Measurements from ENCODE around the gene RPS27L.
A peak's percentile ranks its signal among the peaks of the same experiment; 100 is the strongest.

The RPS27L gene

GRCh38 chr15:63198371-63199250, 41.3 kb upstream of the RPS27L start (continued):
- TF ChIP-seq ZBTB17 (tag by site-specific recombination; IDR thresholded peaks at IDR 0.05) (0 out of 2 replicates have a peak, but pooled peaks have one; percentile 9), ATF2 (tag by site-specific recombination; IDR thresholded peaks at IDR 0.05; ENCODE audit: low read depth) (no peak), SP2 (tag by site-specific recombination; IDR thresholded peaks at IDR 0.05) (no peak), ZNF548 (tag by site-specific recombination; IDR thresholded peaks at IDR 0.05) (no peak), ZNF426 (tag by site-specific recombination; IDR thresholded peaks at IDR 0.05) (no peak), SCRT1 (tag by site-specific recombination; IDR thresholded peaks at IDR 0.05; ENCODE audit: borderline replicate concordance) (no peak), ZNF623 (tag by site-specific recombination; IDR thresholded peaks at IDR 0.05) (no peak), PATZ1 (tag by site-specific recombination; IDR thresholded peaks at IDR 0.05) (no peak), ZSCAN18 (tag by site-specific recombination; IDR thresholded peaks at IDR 0.05) (no peak), IKZF3 (tag by site-specific recombination; IDR thresholded peaks at IDR 0.05) (no peak), ZBTB7A (tag by site-specific recombination; IDR thresholded peaks at IDR 0.05; ENCODE audit: low read depth) (no peak), ZNF600 (tag by site-specific recombination; IDR thresholded peaks at IDR 0.05) (peak; percentile 64; the same call in 1 of the 2 replicates), ZNF654 (tag by site-specific recombination; IDR thresholded peaks at IDR 0.05; ENCODE audit: low read depth) (no peak), ZNF239 (tag by site-specific recombination; IDR thresholded peaks at IDR 0.05) (no peak), ZSCAN30 (tag by site-specific recombination; IDR thresholded peaks at IDR 0.05) (no peak), ZNF658 (tag by site-specific recombination; IDR thresholded peaks at IDR 0.05) (no peak), ZNF510 (tag by site-specific recombination; IDR thresholded peaks at IDR 0.05; ENCODE audit: insufficient replicate concordance) (no peak), KLF17 (tag by site-specific recombination; IDR thresholded peaks at IDR 0.05) (no peak), ZNF626 (tag by site-specific recombination; IDR thresholded peaks at IDR 0.05) (no peak), ZBTB48 (tag by site-specific recombination; IDR thresholded peaks at IDR 0.05) (no peak)
- TF ChIP-seq, protein P1, sequence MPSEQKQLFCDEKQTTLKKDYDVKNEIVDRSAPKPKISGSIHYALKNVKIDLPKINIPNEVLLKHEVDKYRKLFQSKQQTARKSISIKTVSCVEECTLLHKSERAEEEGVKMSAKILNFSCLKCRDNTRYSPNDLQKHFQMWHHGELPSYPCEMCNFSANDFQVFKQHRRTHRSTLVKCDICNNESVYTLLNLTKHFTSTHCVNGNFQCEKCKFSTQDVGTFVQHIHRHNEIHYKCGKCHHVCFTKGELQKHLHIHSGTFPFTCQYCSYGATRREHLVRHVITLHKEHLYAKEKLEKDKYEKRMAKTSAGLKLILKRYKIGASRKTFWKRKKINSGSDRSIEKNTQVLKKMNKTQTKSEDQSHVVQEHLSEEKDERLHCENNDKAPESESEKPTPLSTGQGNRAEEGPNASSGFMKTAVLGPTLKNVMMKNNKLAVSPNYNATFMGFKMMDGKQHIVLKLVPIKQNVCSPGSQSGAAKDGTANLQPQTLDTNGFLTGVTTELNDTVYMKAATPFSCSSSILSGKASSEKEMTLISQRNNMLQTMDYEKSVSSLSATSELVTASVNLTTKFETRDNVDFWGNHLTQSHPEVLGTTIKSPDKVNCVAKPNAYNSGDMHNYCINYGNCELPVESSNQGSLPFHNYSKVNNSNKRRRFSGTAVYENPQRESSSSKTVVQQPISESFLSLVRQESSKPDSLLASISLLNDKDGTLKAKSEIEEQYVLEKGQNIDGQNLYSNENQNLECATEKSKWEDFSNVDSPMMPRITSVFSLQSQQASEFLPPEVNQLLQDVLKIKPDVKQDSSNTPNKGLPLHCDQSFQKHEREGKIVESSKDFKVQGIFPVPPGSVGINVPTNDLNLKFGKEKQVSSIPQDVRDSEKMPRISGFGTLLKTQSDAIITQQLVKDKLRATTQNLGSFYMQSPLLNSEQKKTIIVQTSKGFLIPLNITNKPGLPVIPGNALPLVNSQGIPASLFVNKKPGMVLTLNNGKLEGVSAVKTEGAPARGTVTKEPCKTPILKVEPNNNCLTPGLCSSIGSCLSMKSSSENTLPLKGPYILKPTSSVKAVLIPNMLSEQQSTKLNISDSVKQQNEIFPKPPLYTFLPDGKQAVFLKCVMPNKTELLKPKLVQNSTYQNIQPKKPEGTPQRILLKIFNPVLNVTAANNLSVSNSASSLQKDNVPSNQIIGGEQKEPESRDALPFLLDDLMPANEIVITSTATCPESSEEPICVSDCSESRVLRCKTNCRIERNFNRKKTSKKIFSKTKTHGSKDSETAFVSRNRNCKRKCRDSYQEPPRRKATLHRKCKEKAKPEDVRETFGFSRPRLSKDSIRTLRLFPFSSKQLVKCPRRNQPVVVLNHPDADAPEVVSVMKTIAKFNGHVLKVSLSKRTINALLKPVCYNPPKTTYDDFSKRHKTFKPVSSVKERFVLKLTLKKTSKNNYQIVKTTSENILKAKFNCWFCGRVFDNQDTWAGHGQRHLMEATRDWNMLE (tag by site-specific recombination; conservative IDR thresholded peaks at IDR 0.05; ENCODE audit: low read depth) = 0 out of 2 replicates have a peak, but pooled peaks have one; percentile 1
- TF ChIP-seq, protein P2, sequence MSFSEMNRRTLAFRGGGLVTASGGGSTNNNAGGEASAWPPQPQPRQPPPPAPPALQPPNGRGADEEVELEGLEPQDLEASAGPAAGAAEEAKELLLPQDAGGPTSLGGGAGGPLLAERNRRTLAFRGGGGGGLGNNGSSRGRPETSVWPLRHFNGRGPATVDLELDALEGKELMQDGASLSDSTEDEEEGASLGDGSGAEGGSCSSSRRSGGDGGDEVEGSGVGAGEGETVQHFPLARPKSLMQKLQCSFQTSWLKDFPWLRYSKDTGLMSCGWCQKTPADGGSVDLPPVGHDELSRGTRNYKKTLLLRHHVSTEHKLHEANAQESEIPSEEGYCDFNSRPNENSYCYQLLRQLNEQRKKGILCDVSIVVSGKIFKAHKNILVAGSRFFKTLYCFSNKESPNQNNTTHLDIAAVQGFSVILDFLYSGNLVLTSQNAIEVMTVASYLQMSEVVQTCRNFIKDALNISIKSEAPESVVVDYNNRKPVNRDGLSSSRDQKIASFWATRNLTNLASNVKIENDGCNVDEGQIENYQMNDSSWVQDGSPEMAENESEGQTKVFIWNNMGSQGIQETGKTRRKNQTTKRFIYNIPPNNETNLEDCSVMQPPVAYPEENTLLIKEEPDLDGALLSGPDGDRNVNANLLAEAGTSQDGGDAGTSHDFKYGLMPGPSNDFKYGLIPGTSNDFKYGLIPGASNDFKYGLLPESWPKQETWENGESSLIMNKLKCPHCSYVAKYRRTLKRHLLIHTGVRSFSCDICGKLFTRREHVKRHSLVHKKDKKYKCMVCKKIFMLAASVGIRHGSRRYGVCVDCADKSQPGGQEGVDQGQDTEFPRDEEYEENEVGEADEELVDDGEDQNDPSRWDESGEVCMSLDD (tag by site-specific recombination; IDR thresholded peaks at IDR 0.05) = no peak
- TF ChIP-seq, protein P3, sequence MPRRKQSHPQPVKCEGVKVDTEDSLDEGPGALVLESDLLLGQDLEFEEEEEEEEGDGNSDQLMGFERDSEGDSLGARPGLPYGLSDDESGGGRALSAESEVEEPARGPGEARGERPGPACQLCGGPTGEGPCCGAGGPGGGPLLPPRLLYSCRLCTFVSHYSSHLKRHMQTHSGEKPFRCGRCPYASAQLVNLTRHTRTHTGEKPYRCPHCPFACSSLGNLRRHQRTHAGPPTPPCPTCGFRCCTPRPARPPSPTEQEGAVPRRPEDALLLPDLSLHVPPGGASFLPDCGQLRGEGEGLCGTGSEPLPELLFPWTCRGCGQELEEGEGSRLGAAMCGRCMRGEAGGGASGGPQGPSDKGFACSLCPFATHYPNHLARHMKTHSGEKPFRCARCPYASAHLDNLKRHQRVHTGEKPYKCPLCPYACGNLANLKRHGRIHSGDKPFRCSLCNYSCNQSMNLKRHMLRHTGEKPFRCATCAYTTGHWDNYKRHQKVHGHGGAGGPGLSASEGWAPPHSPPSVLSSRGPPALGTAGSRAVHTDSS (tag by site-specific recombination; IDR thresholded peaks at IDR 0.05) = no peak

All from HEK293 (cell line).